ENCODE data around the gene CPNE1. TPM values are rescaled to one million over a fixed set of nuclear protein-coding genes. Genes with fewer than 3 reads are reported as not detected.

CPNE1 gene
- total RNA-seq, 1 donor from 2014 or later, result 116 TPM

DNA sequence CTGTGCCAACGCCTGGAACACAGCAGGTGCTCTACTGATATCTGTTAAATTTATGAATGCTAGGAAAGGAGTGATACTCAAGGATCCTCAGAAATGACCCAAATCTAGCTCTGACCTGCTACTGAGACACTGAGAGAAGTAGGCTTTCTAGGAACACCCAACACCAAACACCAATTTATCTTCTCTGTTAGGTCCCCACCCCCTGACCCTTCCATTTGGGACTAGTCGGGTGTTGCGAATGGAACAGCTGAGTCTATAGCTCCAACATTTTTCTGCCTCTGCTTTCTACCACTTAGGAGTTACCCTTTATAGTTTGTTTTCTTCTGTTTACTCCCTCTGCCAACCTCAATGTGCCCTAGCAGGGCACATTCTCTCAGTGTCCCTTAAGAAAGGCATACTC lies 24.0 kb downstream of the CPNE1 start:
- Histone ChIP-seq H3K36me3 (ENCODE audit: control insufficient read depth in 3 of 3, insufficient read depth in 3 of 3, low read length in 3 of 3) (no peaks in the 10 kb centered on the region), H3K9me3 (ENCODE audit: control insufficient read depth in 3 of 3, low read length in 3 of 3) (no peaks in the 10 kb centered on the region), H3K9ac (ENCODE audit: low read depth in 1 of 3, low read length in 3 of 3) (no peak overlapping the region), H3K27ac (ENCODE audit: low read depth, low read length) (no peak overlapping the region), H3K27me3 (ENCODE audit: control insufficient read depth in 3 of 3, insufficient read depth in 3 of 3, low read length in 3 of 3) (no peaks in the 10 kb centered on the region), H3K4me1 (ENCODE audit: control insufficient read depth in 3 of 3, insufficient read depth in 3 of 3, low read length in 3 of 3) (peaks cover 9 to 26% (median 22%) of the 10 kb centered on the region in 3 donors), H3K4me3 (ENCODE audit: low read length in 3 of 3) (no peak overlapping the region)

DNA sequence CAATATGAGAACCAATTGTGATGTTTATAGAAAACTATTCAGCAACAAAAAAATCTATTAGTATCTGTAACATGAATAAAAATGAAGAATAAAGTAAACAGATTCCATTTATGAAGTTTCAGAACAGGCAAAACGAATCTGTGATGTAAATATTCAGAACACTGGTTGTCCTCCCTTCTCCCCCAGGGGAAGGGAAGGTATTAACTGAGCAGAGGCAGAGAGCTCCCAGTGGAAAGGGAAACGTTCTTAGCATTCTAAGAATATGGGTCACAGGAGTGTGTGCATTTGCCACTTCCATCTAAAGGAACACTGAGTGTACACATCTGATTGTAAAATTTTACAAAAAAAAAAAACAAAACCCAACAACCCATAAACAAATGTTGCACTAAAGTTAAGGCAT lies 25.9 kb downstream of the CPNE1 start:
- Histone ChIP-seq H3K9ac (ENCODE audit: low read depth in 1 of 3, low read length in 3 of 3) (no peak overlapping the region), H3K4me3 (ENCODE audit: low read length in 3 of 3) (no peak overlapping the region), H3K27me3 (ENCODE audit: control insufficient read depth in 3 of 3, insufficient read depth in 3 of 3, low read length in 3 of 3) (no peaks in the 10 kb centered on the region), H3K27ac (ENCODE audit: low read depth, low read length) (no peak overlapping the region), H3K4me1 (ENCODE audit: control insufficient read depth in 3 of 3, insufficient read depth in 3 of 3, low read length in 3 of 3) (peaks cover 12 to 26% (median 23%) of the 10 kb centered on the region in 3 donors), H3K9me3 (ENCODE audit: control insufficient read depth in 3 of 3, low read length in 3 of 3) (no peaks in the 10 kb centered on the region), H3K36me3 (ENCODE audit: control insufficient read depth in 3 of 3, insufficient read depth in 3 of 3, low read length in 3 of 3) (no peaks in the 10 kb centered on the region)

DNA sequence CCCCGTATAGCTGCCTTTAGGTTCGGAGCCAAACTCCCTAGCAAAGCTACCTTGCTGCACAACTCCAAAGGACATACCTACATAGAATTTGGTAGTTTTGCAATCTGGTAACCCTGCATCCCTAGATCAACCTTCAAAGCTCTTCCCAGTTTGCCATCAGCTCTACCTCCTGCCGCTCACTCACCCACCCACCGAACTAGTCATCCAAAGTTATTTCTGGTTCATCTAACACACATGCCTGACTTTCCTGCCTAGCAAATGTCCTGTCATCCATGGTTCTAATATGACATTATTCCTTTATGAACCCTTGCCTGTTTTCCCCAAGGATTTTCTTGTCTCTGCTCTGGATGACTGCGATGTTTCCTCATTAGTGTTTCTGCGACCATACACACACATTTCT lies 27.4 kb downstream of the CPNE1 start:
- Histone ChIP-seq H3K27me3 (ENCODE audit: control insufficient read depth in 3 of 3, insufficient read depth in 3 of 3, low read length in 3 of 3) (no peaks in the 10 kb centered on the region), H3K9me3 (ENCODE audit: control insufficient read depth in 3 of 3, low read length in 3 of 3) (no peaks in the 10 kb centered on the region), H3K9ac (ENCODE audit: low read depth in 1 of 3, low read length in 3 of 3) (no peak overlapping the region), H3K27ac (ENCODE audit: low read depth, low read length) (no peak overlapping the region), H3K4me3 (ENCODE audit: low read length in 3 of 3) (no peak overlapping the region), H3K36me3 (ENCODE audit: control insufficient read depth in 3 of 3, insufficient read depth in 3 of 3, low read length in 3 of 3) (peaks cover 0 to 6% (median 0%) of the 10 kb centered on the region in 3 donors), H3K4me1 (ENCODE audit: control insufficient read depth in 3 of 3, insufficient read depth in 3 of 3, low read length in 3 of 3) (peaks cover 12 to 26% (median 22%) of the 10 kb centered on the region in 3 donors)

DNA sequence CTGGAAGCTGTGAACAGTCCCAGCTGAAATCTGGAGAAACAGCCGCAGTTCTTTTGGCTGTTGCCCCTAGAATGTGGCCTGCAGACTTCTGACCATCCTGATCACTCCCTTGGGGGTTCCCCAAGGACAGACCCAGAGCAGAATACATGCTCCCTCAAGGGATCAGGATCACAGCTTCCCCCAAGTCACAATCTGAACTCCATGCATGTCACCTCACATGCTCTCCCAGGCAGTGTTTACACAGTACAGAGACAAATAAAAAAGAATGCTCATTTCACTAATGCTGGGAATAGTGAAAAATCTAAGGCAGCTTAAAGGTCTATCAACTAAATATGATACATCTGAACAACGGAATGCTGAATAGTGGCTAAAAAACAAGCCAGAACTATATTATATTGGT lies 28.6 kb downstream of the CPNE1 start:
- no peak overlapping the region for H3K27ac ChIP-seq (ENCODE audit: low read depth, low read length)
- no peak overlapping the region for H3K4me3 ChIP-seq (ENCODE audit: low read length in 3 of 3)
- H3K9ac ChIP-seq (ENCODE audit: low read depth in 1 of 3, low read length in 3 of 3), result no peak overlapping the region
- H3K4me1 ChIP-seq (ENCODE audit: control insufficient read depth in 3 of 3, insufficient read depth in 3 of 3, low read length in 3 of 3), result peaks cover 12 to 26% (median 15%) of the 10 kb centered on the region in 3 donors
- peaks cover 5 to 18% (median 8%) of the 10 kb centered on the region in 3 donors for H3K36me3 ChIP-seq (ENCODE audit: control insufficient read depth in 3 of 3, insufficient read depth in 3 of 3, low read length in 3 of 3)
- H3K27me3 ChIP-seq (ENCODE audit: control insufficient read depth in 3 of 3, insufficient read depth in 3 of 3, low read length in 3 of 3), result no peaks in the 10 kb centered on the region
- H3K9me3 ChIP-seq (ENCODE audit: control insufficient read depth in 3 of 3, low read length in 3 of 3), result no peaks in the 10 kb centered on the region

DNA sequence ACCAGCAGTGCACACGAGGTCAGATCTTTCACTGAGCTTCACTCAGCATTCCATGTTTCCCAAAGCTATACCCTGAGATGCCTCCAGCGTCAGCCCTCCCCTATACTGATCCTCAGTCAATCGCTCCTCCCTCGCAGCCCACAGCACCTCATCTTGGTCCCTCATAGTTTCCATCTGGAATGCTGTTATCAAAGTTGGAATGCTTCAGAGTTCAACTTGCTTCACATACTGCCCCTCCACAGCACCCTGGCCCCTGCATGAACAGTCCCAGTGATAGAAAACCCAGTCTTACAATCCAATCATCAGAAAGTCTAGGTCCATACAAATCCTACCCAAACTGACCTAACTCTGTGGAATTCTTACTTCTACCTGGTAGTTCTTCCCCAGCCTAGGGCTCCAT lies 29.0 kb downstream of the CPNE1 start:
- Histone ChIP-seq H3K36me3 (ENCODE audit: control insufficient read depth in 3 of 3, insufficient read depth in 3 of 3, low read length in 3 of 3) (peaks cover 10 to 22% (median 13%) of the 10 kb centered on the region in 3 donors), H3K27me3 (ENCODE audit: control insufficient read depth in 3 of 3, insufficient read depth in 3 of 3, low read length in 3 of 3) (no peaks in the 10 kb centered on the region), H3K27ac (ENCODE audit: low read depth, low read length) (no peak overlapping the region), H3K9me3 (ENCODE audit: control insufficient read depth in 3 of 3, low read length in 3 of 3) (no peaks in the 10 kb centered on the region), H3K9ac (ENCODE audit: low read depth in 1 of 3, low read length in 3 of 3) (no peak overlapping the region), H3K4me1 (ENCODE audit: control insufficient read depth in 3 of 3, insufficient read depth in 3 of 3, low read length in 3 of 3) (peaks cover 12 to 23% (median 15%) of the 10 kb centered on the region in 3 donors), H3K4me3 (ENCODE audit: low read length in 3 of 3) (no peak overlapping the region)

DNA sequence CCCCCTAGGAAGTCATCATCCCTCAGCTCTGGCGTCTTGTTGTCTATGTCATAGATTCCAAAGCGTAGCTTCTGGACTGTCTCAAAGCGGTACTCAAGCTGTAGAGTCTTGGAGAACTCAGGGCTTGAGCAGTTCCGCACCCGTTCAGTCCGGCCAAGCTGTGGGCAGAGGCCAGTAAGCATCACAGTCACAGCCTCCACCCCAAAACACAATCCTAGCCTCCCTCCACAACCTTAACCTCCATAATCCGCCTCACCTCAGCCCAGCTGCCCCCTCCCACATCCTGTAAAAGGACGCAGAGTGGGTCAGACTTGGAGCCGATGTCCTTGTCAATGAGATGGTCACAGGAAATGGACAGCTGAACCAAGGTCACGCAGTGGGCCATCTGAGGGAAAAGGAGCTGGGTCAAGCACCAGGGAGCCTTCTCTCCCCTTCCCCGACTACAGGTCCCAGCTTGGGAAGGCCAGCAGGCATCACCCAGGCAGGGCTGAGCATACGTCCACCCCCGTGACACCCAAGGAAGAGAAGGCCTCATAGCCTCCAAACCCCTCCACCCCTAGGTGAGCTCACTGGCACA lies 32.1 kb downstream of the CPNE1 start:
- H3K4me1 ChIP-seq (ENCODE audit: control insufficient read depth in 3 of 3, insufficient read depth in 3 of 3, low read length in 3 of 3), result peaks cover 11 to 13% (median 12%) of the 10 kb centered on the region in 3 donors
- H3K27me3 ChIP-seq (ENCODE audit: control insufficient read depth in 3 of 3, insufficient read depth in 3 of 3, low read length in 3 of 3), result no peaks in the 10 kb centered on the region
- H3K9me3 ChIP-seq (ENCODE audit: control insufficient read depth in 3 of 3, low read length in 3 of 3), result no peaks in the 10 kb centered on the region
- H3K36me3 ChIP-seq (ENCODE audit: control insufficient read depth in 3 of 3, insufficient read depth in 3 of 3, low read length in 3 of 3), result peaks cover 25 to 47% (median 31%) of the 10 kb centered on the region in 3 donors
- H3K27ac ChIP-seq (ENCODE audit: low read depth, low read length), result no peak overlapping the region
- no peak overlapping the region for H3K4me3 ChIP-seq (ENCODE audit: low read length in 3 of 3)
- H3K9ac ChIP-seq (ENCODE audit: low read depth in 1 of 3, low read length in 3 of 3), result no peak overlapping the region

DNA sequence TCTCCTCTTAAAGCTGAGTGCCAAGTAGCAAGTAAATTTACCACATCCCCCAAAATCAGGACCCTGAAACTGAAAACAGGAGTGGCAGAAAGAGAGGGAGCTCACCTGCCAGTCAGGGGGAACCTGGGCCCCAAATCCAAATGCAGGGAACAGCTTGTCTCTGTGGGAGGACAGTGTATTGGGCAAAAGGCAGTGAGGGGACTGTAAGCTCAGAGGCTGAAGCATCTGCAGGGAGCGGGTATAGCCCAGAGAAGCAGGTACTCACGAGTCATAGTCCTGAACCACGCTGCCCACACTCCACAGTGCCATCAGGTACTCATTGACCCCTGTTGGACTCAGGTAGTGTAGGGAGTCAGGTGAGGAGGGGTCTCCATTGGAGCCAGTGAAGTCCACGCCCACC lies 34.1 kb downstream of the CPNE1 start:
- Histone ChIP-seq H3K36me3 (ENCODE audit: control insufficient read depth in 3 of 3, insufficient read depth in 3 of 3, low read length in 3 of 3) (peaks cover 37 to 65% (median 49%) of the 10 kb centered on the region in 3 donors), H3K4me1 (ENCODE audit: control insufficient read depth in 3 of 3, insufficient read depth in 3 of 3, low read length in 3 of 3) (peaks cover 0 to 2% (median 0%) of the 10 kb centered on the region in 3 donors), H3K27me3 (ENCODE audit: control insufficient read depth in 3 of 3, insufficient read depth in 3 of 3, low read length in 3 of 3) (no peaks in the 10 kb centered on the region), H3K9me3 (ENCODE audit: control insufficient read depth in 3 of 3, low read length in 3 of 3) (no peaks in the 10 kb centered on the region), H3K9ac (ENCODE audit: low read depth in 1 of 3, low read length in 3 of 3) (no peak overlapping the region), H3K27ac (ENCODE audit: low read depth, low read length) (no peak overlapping the region), H3K4me3 (ENCODE audit: low read length in 3 of 3) (no peak overlapping the region)

DNA sequence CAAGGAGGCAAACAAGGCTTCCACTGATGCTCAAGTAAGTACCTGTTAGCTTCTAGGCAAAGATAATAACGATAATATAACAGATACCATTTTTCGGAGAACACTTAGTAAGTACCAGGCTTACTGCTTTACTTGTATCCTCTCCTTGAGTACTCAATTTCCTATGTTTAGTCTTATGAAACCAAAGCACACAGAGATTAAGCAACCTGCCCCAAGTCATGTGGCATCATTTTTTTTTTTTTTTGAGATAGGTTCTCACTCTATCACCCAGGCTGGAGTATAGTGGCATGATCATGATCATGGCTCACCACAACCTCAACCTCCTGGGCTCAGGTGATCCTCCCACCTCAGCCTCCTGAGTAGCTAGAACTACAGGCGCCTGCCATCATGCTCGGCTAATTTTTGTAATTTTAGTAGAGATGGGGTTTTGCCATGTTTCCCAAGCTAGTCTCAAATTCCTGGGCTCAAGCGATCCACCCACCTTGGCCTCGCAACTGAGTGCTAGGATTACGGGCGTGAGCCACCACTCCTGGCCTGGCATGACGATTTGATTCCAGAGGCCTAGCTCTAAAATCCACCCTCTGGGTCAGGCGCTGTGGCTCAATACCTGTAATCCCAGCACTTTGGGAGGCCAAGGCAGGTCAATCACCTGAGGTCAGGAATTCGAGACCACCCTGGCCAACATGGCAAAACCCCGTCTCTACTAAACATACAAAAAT lies 35.1 kb downstream of the CPNE1 start:
- Histone ChIP-seq H3K9me3 (ENCODE audit: control insufficient read depth in 3 of 3, low read length in 3 of 3) (no peaks in the 10 kb centered on the region), H3K4me3 (ENCODE audit: low read length in 3 of 3) (no peak overlapping the region), H3K27me3 (ENCODE audit: control insufficient read depth in 3 of 3, insufficient read depth in 3 of 3, low read length in 3 of 3) (no peaks in the 10 kb centered on the region), H3K27ac (ENCODE audit: low read depth, low read length) (no peak overlapping the region), H3K36me3 (ENCODE audit: control insufficient read depth in 3 of 3, insufficient read depth in 3 of 3, low read length in 3 of 3) (peaks cover 42 to 68% (median 52%) of the 10 kb centered on the region in 3 donors), H3K9ac (ENCODE audit: low read depth in 1 of 3, low read length in 3 of 3) (no peak overlapping the region), H3K4me1 (ENCODE audit: control insufficient read depth in 3 of 3, insufficient read depth in 3 of 3, low read length in 3 of 3) (no peaks in the 10 kb centered on the region)

DNA sequence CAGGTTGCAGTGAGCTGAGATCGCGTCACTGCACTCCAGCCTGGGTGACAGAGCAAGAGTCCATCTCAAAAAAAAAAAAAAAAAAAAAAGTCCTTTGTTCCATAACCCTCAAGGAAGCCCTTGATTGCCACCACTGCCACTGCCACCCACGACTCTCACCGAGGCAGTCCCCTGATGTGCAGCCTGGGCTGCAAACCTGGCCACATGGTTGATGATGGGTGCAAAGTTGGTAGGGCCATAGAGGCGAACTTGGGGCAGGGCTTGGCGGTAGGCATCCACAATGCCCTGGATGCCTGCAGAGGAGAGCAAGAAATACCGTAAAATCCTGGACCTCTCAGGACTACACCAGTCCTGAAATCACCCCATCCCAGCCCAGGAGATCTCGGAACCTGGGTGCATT lies 37.6 kb downstream of the CPNE1 start:
- Histone ChIP-seq H3K9ac (ENCODE audit: low read depth in 1 of 3, low read length in 3 of 3) (no peak overlapping the region), H3K4me1 (ENCODE audit: control insufficient read depth in 3 of 3, insufficient read depth in 3 of 3, low read length in 3 of 3) (no peaks in the 10 kb centered on the region), H3K27me3 (ENCODE audit: control insufficient read depth in 3 of 3, insufficient read depth in 3 of 3, low read length in 3 of 3) (no peaks in the 10 kb centered on the region), H3K36me3 (ENCODE audit: control insufficient read depth in 3 of 3, insufficient read depth in 3 of 3, low read length in 3 of 3) (peaks cover 42 to 60% (median 52%) of the 10 kb centered on the region in 3 donors), H3K9me3 (ENCODE audit: control insufficient read depth in 3 of 3, low read length in 3 of 3) (no peaks in the 10 kb centered on the region), H3K4me3 (ENCODE audit: low read length in 3 of 3) (no peak overlapping the region), H3K27ac (ENCODE audit: low read depth, low read length) (no peak overlapping the region)

DNA sequence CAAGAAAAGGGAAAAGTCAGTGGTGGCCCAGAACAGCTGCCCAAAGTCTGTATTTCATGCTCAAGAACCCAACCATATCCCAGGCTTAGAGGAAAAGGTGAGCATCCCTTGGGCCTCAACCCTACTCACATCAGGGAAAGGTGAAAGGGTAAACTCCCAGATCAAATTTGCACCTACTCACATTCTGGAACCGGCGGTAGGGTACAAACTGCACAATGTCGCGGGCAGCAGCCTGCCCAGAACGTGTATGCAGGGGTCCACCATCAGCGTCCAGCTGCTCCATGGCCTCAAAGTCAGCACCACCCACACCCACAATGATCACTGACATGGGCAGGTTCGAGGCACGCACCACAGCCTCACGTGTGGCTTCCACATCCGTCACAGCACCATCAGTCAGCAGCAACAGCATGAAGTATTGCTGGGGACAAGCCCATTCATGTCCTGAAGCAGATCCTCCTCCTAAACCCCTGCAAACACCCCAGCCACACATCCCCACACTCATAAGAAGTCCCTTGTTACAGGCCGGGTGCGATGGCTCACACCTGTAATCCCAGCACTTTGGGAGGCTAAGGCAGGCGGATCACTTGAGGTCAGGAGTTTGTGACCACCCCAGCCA lies 38.2 kb downstream of the CPNE1 start:
- no peaks in the 10 kb centered on the region for H3K4me1 ChIP-seq (ENCODE audit: control insufficient read depth in 3 of 3, insufficient read depth in 3 of 3, low read length in 3 of 3)
- H3K9me3 ChIP-seq (ENCODE audit: control insufficient read depth in 3 of 3, low read length in 3 of 3), result no peaks in the 10 kb centered on the region
- peaks cover 38 to 58% (median 53%) of the 10 kb centered on the region in 3 donors for H3K36me3 ChIP-seq (ENCODE audit: control insufficient read depth in 3 of 3, insufficient read depth in 3 of 3, low read length in 3 of 3)
- H3K27ac ChIP-seq (ENCODE audit: low read depth, low read length), result no peak overlapping the region
- no peak overlapping the region for H3K9ac ChIP-seq (ENCODE audit: low read depth in 1 of 3, low read length in 3 of 3)
- H3K27me3 ChIP-seq (ENCODE audit: control insufficient read depth in 3 of 3, insufficient read depth in 3 of 3, low read length in 3 of 3), result no peaks in the 10 kb centered on the region
- H3K4me3 ChIP-seq (ENCODE audit: low read length in 3 of 3), result no peak overlapping the region

All from skeletal muscle tissue (tissue), 4 donors.